Tibial nerve (tissue), 4 donors: ENCODE data around the gene EMC9. TPM values are rescaled to one million over a fixed set of nuclear protein-coding genes. Genes with fewer than 3 reads are reported as not detected.

Experiments
- DNase-seq, 2 donors: peaks; one replicate each; pipeline ENCODE4 v3.0.0-alpha.2; 2019; ENCODE audit warnings: low spot score in 2 of 2
- H3K27ac ChIP-seq, 4 donors: fragments of 200-600 bp; sonication (generic) in 3 of 4; one replicate each; pipeline ENCODE4 v1.5.1; 2017 to 2019; ENCODE audit warnings: mild to moderate bottlenecking in 1 of 4
- H3K27me3 ChIP-seq, 2 donors: fragments of 200-600 bp; sonication (generic) in 1 of 2; one replicate each; pipeline versions ENCODE4 v1.5.1 to v1.6.0; 2017 to 2019
- H3K36me3 ChIP-seq, 3 donors: fragments of 200-600 bp; sonication (generic); one replicate each; pipeline ENCODE4 v1.5.1; 2018 to 2019
- H3K4me1 ChIP-seq, 4 donors: fragments of 200-600 bp; sonication (generic) in 3 of 4; one replicate each; pipeline ENCODE4 v1.5.1; 2017 to 2019
- H3K4me3 ChIP-seq, 4 donors: fragments of 200-600 bp; sonication (generic) in 3 of 4; one replicate each; pipeline ENCODE4 v1.5.1; 2017 to 2019; ENCODE audit warnings: mild to moderate bottlenecking in 1 of 4, moderate library complexity in 1 of 4
- H3K9me3 ChIP-seq, 4 donors: fragments of 200-600 bp; sonication (generic) in 3 of 4; one replicate each; pipeline ENCODE4 v1.5.1; 2017 to 2019
- EP300 ChIP-seq, 2 donors: sonication (generic); formaldehyde crosslinking; IDR thresholded peaks; one replicate each; pipeline ENCODE4 v1.6.1; 2017; ENCODE audit warnings: antibody characterized with exemption in 2 of 2, mild to moderate bottlenecking in 1 of 2
- POLR2A ChIP-seq, 2 donors: fragments of 450-650 bp; IDR thresholded peaks; one replicate each; pipeline ENCODE4 v1.6.1; 2017; ENCODE audit warnings: antibody characterized with exemption in 2 of 2, mild to moderate bottlenecking in 2 of 2, moderate library complexity in 2 of 2
- WGBS, 2 donors: methylation state at CpG; one replicate each; pipeline ENCODE4 v1.1.5; 2018; 5-methylcytosine and 5-hydroxymethylcytosine counted together
- total RNA-seq, 4 donors: library from RNA; depleted of rRNA; stranded (reverse); fragments of >200 nt; gene quantifications; one replicate each; pipeline ENCODE4 v1.1.0, GENCODE V29; 2016
- TF ChIP-seq, protein P1 (sequence below), 5 experiments: fragments of 200-600 bp in 3 of 5; fragments of 450-650 bp in 2 of 5; sonication (generic) in 3 of 5; IDR thresholded peaks; one replicate each; pipeline ENCODE4 v1.5.1; 2016 to 2019; ENCODE audit warnings: antibody characterized with exemption in 5 of 5, mild to moderate bottlenecking in 3 of 5, moderate library complexity in 2 of 5

EMC9 gene
- total RNA-seq, 4 donors from 2014 or later = 9.2 to 22.7 (median 14.4) TPM

DNA sequence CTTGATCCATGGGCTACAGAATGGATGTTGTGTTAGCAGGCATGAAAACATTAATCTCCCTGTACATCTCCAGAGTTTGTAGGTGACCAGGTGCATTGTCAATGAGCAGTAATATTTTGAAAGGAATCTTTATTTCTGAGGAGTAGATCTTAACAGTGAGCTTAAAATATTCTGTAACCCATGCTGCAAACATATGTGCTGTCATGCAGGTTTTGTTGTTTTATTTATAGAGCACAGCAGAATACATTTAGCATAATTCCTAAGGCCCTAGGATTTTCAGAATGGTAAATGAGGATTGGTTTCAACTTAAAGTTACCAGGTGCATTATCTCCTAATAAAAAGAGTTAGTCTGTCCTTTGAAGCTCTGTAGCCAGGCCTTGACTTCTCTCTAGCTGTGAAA, 14.5 kb downstream of the EMC9 start:
- Histone ChIP-seq H3K9me3 (no peaks in the 10 kb centered on the region), H3K27ac (no peak overlapping the region), H3K4me1 (no peaks in the 10 kb centered on the region), H3K36me3 (peaks cover 0 to 35% (median 5%) of the 10 kb centered on the region in 3 donors), H3K4me3 (no peak overlapping the region), H3K27me3 (no peaks in the 10 kb centered on the region)
- DNase-seq = no peak
- TF ChIP-seq, protein P1, sequence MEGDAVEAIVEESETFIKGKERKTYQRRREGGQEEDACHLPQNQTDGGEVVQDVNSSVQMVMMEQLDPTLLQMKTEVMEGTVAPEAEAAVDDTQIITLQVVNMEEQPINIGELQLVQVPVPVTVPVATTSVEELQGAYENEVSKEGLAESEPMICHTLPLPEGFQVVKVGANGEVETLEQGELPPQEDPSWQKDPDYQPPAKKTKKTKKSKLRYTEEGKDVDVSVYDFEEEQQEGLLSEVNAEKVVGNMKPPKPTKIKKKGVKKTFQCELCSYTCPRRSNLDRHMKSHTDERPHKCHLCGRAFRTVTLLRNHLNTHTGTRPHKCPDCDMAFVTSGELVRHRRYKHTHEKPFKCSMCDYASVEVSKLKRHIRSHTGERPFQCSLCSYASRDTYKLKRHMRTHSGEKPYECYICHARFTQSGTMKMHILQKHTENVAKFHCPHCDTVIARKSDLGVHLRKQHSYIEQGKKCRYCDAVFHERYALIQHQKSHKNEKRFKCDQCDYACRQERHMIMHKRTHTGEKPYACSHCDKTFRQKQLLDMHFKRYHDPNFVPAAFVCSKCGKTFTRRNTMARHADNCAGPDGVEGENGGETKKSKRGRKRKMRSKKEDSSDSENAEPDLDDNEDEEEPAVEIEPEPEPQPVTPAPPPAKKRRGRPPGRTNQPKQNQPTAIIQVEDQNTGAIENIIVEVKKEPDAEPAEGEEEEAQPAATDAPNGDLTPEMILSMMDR (IDR thresholded peaks at IDR 0.05) = no peak
- TF ChIP-seq EP300 (IDR thresholded peaks at IDR 0.05) (no peak), POLR2A (IDR thresholded peaks at IDR 0.05) (no peak)

DNA sequence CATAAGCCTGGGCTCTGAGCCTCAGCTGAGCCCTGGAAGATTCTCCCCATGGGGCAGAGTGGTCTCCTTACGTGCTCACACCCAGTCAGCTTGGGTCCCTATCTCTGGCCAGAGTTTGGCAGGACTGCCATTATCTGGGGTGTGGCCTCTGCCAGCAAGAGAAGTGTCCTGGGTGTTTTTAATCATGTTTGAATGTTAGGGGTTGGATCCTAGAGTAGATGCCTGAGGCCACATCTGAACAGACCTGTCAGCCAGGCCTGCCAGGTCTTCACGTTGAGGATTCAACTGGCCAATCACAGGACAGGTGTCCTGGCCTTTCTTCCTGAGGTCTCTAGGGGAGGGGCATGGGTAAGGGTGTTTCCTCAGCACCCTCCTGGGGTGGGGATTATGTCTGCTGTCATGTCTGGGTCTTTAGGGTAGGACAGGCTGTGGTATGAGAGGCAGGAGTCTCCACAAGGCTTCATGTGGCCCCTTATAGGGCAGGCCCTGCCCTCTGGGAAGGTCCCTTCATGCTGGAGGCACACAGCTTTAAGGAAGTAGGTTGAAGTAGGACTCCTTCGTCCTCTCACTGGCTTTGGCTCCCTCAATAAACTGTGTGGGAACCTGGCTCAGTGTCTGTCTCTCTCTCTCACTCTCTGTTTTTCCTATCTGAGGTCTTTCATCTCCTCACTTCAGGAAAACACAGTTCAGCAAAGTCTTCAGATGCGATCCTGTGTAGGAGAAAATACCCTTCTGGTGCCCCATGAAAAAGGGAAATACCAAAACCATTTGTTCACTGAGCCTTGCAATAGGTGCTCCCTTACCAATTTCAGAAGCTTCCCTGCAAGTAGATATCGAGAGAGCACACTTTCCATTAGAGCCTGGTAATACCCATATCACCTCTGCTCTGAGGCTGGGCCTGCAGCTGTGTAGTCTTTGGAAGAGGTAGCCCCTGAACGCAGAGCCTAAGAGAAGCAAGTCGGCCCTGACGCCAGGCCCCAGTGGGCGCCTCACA, 17.7 kb downstream of the EMC9 start:
- 87 to 92% methylated on average over 9 of the region's 9 CpGs for WGBS, 2 donors
- Histone ChIP-seq H3K36me3 (peaks cover 3 to 60% (median 25%) of the 10 kb centered on the region in 3 donors), H3K27me3 (no peaks in the 10 kb centered on the region), H3K4me1 (no peaks in the 10 kb centered on the region), H3K9me3 (no peaks in the 10 kb centered on the region), H3K27ac (no peak overlapping the region), H3K4me3 (no peak overlapping the region)
- TF ChIP-seq, protein P1 (IDR thresholded peaks at IDR 0.05) = no peak
- TF ChIP-seq POLR2A (IDR thresholded peaks at IDR 0.05) (no peak), EP300 (IDR thresholded peaks at IDR 0.05) (no peak)
- no peak for DNase-seq

- no peak for TF ChIP-seq EP300 (IDR thresholded peaks at IDR 0.05)
- TF ChIP-seq, protein P1 (IDR thresholded peaks at IDR 0.05) = no peak
- TF ChIP-seq POLR2A (IDR thresholded peaks at IDR 0.05) = no peak
- H3K4me1 ChIP-seq = no peaks in the 10 kb centered on the region
- H3K27me3 ChIP-seq = no peaks in the 10 kb centered on the region
- H3K27ac ChIP-seq = no peak overlapping the region
- DNase-seq = no peak
- H3K9me3 ChIP-seq = no peaks in the 10 kb centered on the region
- H3K4me3 ChIP-seq = no peak overlapping the region
- peaks cover 3 to 68% (median 31%) of the 10 kb centered on the region in 3 donors for H3K36me3 ChIP-seq
- WGBS, 2 donors = 87 to 90% methylated on average over 8 of the region's 8 CpGs
Measured at GRCh38 chr14:24122898-24123297, 18.5 kb downstream of the EMC9 start.

DNA sequence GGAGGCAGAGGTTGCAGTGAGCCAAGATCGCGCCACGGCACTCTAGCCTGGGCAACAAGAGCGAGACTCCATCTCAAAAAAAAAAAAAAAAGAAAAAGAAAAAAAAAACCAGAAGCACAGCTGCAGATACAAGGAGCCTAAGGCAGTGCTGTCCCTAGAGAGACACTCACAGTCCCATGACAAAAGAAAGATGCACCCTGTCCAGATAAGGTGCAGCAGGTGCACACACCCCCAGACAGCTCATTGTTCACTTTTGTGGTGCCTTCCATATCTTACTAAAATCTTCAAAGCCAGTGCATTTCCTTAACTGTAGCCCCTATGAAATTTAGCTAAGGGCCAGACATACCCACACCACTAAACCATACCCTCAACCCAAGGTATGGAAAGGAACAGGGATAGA, 19.0 kb downstream of the EMC9 start:
- Histone ChIP-seq H3K27me3 (no peaks in the 10 kb centered on the region), H3K27ac (no peak overlapping the region), H3K4me1 (no peaks in the 10 kb centered on the region), H3K4me3 (no peak overlapping the region), H3K9me3 (no peaks in the 10 kb centered on the region), H3K36me3 (peaks cover 3 to 73% (median 36%) of the 10 kb centered on the region in 3 donors)
- DNase-seq = no peak
- WGBS, 2 donors = 90 to 91% methylated on average over 4 of the region's 4 CpGs
- TF ChIP-seq, protein P1 (IDR thresholded peaks at IDR 0.05) = no peak
- TF ChIP-seq EP300 (IDR thresholded peaks at IDR 0.05) (no peak), POLR2A (IDR thresholded peaks at IDR 0.05) (no peak)

DNA sequence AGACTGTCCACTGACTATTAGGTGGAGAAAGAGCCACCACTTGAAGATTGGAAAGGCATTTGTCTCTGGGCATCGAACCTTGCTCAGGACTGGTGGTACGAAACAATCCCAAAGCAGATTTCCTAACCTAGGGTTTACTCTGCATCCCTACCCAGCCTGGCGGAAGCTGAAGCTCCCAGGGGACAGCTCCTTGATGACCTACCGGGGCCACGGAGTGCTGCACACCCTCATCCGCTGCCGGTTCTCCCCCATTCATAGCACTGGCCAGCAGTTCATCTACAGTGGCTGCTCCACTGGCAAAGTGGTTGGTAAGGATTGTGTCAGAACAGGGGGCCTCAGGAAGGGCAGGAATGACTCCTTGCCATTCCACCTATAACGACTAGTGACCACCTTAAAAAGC, 20.2 kb downstream of the EMC9 start:
- H3K27me3 ChIP-seq = no peaks in the 10 kb centered on the region
- no peak for DNase-seq
- WGBS, 2 donors = 93% methylated on average over 8 of the region's 8 CpGs

More for the DNA sequence above, 20.2 kb downstream of the EMC9 start:
- Histone ChIP-seq H3K9me3 (no peaks in the 10 kb centered on the region), H3K4me1 (peaks cover 0 to 5% (median 4%) of the 10 kb centered on the region in 4 donors), H3K36me3 (peaks cover 3 to 81% (median 41%) of the 10 kb centered on the region in 3 donors), H3K27ac (no peak overlapping the region), H3K4me3 (no peak overlapping the region)
- TF ChIP-seq, protein P1 (IDR thresholded peaks at IDR 0.05) = no peak
- TF ChIP-seq EP300 (IDR thresholded peaks at IDR 0.05) (no peak), POLR2A (IDR thresholded peaks at IDR 0.05) (no peak)
